KOPT-K1 (cell line): Measurements from ENCODE around the gene AAK1.
"Not testable (repeated sequence)": the region's sequence is repeated elsewhere in the genome, so short reads cannot be mapped to it uniquely, and the experiment has no call there.

Experiments
- H3K27ac ChIP-seq: fragments of 200-600 bp; sonication (generic); 2 replicates; pipeline ENCODE4 v1.5.1; 2016; ENCODE audit warnings: antibody characterized with exemption, mild to moderate bottlenecking, low read depth, low read length; ENCODE audit not compliant: poor library complexity, severe bottlenecking
- H3K36me3 ChIP-seq: fragments of 200-600 bp; sonication (generic); 2 replicates; pipeline ENCODE4 v1.5.1; 2017; ENCODE audit warnings: antibody characterized with exemption, mild to moderate bottlenecking, low read length, moderate library complexity; ENCODE audit not compliant: insufficient read depth
- H3K9me3 ChIP-seq: fragments of 200-600 bp; sonication (generic); 2 replicates; pipeline ENCODE4 v1.5.1; 2017; ENCODE audit warnings: antibody characterized with exemption, low read length, mild to moderate bottlenecking; ENCODE audit not compliant: insufficient read depth, poor library complexity, severe bottlenecking

AAK1 gene

DNA sequence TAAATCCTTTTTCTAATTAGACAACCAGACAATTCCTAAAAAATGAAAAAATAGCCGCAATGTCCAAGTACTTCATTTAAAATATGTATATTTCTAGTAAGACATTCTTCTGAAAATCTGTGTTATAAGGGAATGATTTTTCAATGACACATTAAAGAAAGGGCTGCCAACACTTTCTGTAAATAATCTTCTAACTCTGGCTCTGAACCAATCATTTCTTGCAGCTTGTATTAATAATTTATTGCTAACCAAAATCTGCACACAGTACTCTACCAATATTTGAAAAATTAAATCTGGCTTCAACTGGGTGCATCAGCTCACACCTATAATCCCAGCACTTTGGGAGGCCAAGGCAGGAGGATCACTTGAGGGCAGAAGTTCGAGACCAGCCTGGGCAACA, 214.6 kb downstream of the AAK1 start:
- Histone ChIP-seq H3K9me3 (no peaks in the 10 kb centered on the region), H3K27ac (no peak overlapping the region), H3K36me3 (peaks cover 48% of the 10 kb centered on the region)

DNA sequence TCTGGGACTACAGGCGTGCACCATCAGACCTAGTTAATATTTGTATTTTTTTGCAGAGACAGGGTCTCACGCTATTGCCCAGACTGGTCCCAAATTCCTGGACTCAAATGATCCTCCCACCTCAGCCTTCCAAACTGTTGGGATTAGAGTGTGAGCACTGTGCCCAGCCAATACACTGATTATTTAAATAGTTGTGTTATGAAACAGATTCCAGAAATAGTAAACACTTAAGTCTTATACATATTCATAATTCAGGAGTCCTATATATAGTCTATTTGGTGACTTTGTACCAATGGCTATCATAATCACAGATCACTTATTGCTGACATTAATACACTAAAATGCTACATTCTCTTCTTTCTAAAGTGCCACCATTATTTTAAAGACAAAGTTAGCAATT, 219.1 kb downstream of the AAK1 start:
- peaks cover 42% of the 10 kb centered on the region for H3K36me3 ChIP-seq
- no peaks in the 10 kb centered on the region for H3K9me3 ChIP-seq
- no peak overlapping the region for H3K27ac ChIP-seq

DNA sequence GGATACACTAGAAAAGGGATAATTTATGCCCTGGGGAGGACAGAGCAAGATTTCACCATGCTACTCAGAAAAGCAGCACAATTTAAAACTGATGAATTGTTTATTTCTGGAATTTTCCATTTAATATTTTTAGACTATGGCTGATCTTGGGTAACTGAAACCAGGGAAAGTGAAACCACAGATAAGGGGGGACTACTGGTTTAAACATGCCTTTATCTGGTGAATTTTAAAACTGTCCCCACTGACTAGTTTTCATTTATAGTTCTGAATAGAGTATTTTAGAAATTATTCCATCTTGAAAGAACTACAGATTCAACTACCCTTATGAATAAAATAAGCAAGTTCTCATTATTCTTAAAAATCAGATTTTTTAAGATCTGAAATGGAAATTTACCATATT, 221.3 kb downstream of the AAK1 start:
- Histone ChIP-seq H3K9me3 (no peaks in the 10 kb centered on the region), H3K27ac (no peak overlapping the region), H3K36me3 (peaks cover 42% of the 10 kb centered on the region)

DNA sequence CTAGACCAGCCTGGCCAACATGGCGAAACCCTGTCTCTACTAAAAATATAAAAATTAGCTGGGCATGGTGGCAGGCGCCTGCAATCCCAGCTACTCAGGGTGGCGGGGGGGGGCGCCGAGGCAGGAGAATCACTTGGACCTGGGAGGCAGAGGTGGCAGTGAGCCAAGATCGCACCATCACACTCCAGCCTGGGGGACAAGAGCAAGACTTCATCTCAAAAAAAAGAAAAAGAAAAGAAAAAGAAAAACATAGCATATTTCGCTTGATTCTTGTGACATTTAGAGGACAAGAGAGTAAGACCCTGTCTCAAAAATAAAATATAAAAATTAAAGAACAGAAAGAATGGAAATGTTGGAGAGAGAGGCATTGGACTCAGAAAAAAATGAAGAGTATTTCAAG, 224.4 kb downstream of the AAK1 start:
- H3K9me3 ChIP-seq, H3K27ac ChIP-seq: not testable (repeated sequence)
- H3K36me3 ChIP-seq = peaks cover 54% of the 10 kb centered on the region

DNA sequence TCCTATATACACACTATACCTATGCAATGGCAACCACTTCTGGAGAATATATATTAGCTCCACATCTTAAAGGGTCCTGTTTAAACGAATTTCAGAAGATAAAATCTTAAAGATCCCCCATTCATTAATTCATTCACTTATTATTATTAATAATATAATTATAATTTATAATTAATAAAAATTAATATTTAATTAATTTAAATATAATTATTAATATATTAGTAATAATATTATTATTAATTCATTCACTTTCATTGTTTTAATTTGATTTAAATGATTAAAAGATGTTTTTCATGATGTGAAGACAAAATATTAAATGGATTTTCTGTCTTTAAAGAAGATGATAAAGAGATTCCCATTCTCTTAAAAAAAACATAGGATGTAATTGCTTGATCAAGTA, 227.4 kb downstream of the AAK1 start:
- Histone ChIP-seq H3K9me3 (no peaks in the 10 kb centered on the region), H3K36me3 (peaks cover 41% of the 10 kb centered on the region), H3K27ac (no peak overlapping the region)
